Measurements from ENCODE around the gene SLC25A3.
"Not testable (repeated sequence)": the region's sequence is repeated elsewhere in the genome, so short reads cannot be mapped to it uniquely, and the experiment has no call there.

Gene SLC25A3

DNA sequence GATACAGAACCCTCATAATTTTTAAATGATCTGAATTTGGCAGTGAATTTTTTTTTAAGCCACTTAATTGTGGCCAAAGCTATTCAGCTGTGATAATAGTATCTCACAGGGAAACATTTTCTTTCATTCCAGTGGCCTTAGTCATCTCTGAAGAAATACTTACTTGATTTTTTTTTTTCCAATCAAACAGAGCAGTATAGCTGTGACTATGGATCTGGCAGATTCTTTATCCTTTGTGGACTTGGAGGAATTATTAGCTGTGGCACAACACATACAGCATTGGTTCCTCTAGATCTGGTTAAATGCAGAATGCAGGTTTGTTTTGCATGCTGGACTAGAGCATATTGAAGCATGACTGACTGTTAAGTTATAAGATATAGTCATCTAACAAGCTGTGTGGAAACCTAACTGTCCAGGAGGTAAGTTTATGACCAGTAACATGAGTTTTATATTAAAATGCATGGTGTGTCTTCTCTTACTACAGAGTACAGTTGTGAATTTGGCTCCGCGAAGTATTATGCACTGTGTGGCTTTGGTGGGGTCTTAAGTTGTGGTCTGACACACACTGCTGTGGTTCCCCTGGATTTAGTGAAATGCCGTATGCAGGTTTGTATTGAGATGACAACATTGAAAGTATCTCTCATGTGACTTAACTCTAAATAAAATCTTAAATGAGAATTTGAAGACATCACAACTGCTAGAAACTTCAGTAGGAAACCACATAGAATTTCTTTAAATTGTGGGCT is 1.9 kb downstream of the SLC25A3 start:
- DNase-seq, result no peak

DNA sequence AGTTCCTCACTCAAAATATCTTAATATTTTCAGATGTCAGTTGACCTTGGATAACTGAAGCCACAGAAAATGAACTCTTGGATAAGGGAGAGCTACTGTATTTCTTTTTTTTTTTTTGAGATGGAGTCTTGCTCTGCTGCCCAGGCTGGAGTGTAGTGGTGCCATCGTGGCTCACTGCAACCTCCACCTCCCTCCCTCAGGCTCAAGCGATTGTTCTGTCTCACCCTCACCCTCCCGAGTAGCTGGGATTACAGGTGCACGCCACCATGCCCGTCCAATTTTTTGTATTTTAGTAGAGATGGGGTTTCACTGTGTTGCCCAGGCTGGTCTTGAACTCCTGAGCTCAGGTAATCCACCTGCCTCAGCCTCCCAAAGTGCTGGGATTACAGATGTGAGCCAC is 3.8 kb downstream of the SLC25A3 start:
- not testable (repeated sequence) for DNase-seq

DNA sequence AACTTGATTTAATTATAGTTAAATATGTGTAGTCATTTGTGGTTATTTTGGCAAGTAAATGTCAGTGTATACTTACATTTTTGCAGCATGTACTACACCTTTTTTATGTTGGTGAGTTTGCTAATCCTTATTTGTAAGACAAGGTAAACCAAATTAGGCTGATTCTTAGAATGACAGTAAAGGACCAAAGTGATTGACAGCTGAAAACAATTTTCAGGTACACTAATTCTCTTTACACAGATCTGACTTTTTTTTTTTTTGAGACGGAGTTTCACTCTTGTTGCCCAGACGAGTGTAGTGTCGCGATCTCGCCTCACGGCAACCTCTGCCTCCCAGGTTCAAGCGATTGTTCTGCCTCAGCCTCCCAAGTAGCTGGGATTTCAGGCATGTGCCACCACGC is 8.4 kb downstream of the SLC25A3 start:
- DNase-seq, result no peak

DNA sequence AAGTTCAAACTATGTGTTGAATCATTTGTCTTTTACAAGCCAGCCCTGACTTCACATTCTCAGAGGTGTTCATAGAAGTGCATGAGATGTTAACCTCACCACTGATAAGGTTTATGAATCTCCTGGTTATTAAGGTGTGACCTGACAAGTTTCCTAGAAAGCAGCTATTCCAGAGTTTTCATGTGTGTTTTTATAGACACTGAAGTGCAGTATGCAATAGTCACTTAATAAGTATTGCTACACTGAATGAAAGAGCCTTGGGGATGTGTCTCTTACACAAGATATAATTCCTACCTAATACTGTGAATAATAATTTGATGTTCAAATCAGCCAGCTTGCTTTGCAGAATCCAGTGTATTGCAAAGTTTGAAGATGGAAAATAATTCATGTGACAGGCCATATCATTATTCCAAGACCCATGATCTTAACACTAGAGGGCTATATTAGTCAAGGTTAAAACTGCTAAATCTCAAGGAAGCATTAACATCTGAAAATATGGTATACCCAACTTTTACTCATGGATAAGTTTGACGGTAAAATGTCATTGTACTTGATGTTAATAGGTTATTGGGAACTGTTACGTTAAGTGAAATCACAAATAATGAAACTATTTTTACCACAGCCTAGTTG is 13.0 kb downstream of the SLC25A3 start:
- DNase-seq, result no peak

DNA sequence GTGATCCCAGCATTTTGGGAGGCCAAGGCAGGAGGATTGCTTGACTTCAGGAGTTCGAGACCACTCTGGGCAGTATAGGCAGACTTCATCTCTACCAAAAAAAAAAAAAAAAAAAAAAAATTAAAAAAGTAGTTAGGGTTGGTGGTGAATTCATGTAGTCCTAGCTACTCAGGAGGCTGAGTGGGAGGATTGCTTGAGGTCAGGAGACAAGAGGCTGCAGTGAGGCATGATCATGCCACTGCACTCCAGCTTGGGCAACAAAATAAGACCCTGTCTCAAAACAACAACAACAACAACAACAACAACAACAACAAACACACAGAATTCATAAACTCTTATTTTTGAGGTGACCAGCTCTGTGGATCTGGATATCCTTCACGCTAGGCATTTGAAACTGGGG is 17.1 kb downstream of the SLC25A3 start:
- no peak for DNase-seq

DNA sequence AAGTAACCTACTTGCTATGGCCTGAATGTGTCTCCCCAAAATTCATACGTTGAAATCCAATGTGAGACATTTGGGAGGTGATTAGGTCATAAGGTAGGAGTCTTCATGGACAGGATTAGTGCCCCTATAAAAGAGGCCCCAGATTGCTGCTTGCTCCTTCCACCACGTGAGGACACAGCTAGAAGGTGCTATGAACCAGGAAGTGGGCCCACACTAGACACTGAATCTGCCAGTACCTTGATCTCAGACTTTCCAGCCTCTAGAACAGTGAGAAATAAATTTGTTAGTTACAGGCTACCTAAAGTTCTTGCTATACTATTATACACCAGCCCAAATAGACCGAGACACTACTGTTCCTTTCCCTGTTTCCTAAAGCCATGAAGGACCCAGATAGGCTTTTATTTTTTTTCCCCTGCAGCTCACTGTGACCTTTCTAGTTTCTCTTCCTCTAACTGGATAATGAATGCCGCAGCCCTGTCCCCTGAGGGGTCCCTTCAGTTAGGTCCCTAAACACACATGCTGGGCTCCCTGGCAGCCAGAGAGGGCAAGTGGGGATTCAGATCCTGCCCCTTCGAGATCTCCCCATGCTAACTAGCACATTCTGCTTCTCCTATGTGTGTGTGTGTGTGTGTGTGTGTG is 19.3 kb downstream of the SLC25A3 start:
- DNase-seq, result no peak

DNA sequence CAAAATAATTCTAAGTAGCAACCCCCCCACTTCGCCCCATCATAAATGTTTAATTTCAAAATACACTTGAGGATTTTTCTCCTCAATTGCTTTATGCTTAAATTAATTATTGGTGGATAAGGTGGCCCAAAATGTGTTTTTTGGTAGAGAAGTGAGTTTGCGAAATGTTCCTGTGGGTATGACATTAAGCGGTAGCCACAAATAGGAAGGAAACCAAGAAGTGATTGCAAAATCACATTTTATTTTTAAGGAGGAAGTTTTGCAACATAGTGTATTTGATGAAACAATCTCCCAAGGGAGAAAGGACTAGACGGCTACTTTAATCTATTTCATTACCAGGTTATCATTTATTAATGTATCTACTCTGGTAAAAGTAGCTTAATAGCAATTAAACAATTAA is 25.5 kb downstream of the SLC25A3 start:
- no peak for DNase-seq

DNA sequence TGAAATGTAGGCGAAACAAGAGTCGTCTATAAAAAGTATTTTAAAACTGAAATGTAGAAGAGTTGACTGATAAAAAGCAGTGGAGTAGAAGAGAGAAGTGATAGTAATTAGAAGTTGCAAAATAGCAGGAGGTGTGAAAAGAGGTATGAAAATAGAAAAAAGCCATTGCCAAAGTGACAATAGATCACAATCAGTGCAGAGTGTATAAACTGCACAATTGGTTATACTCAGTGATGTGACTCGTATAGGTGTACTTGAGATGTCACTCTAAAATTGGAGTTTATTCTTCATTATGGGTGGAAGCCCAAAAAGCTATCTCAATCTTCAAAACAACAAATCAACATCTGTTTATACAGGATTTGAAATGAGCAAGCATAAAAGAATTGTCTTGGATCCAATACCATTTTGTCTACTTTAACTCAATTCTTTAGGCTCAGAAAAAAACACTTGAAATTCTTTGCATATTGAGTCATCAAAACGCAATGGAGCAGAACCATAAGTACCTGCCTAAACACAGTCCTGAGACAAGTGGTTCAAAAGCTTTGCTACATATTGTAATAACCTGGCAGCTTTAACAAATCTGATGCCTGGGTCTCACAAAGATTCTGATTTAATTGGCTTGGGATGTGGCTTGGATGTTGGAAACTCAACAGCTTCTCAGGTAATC is 42.3 kb downstream of the SLC25A3 start:
- no peak for DNase-seq

DNA sequence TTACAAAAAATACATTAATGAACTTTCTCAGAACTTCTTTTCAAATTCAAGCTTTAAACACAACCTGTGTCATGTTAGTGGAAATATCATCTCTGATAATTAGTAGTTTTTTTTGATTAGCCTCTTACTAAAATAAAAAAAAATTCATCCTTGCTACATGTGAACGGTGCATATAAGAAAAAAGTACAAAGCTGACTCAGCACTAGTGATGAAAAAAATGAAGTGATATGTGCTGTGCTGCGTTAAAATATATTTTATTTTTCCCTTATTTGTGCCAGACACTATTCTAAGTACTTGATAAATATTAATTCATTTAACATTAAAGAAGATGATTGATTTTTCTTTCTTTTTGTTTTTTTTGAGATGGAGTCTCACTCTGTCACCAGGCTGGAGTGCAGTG is 43.6 kb downstream of the SLC25A3 start:
- no peak for DNase-seq

DNA sequence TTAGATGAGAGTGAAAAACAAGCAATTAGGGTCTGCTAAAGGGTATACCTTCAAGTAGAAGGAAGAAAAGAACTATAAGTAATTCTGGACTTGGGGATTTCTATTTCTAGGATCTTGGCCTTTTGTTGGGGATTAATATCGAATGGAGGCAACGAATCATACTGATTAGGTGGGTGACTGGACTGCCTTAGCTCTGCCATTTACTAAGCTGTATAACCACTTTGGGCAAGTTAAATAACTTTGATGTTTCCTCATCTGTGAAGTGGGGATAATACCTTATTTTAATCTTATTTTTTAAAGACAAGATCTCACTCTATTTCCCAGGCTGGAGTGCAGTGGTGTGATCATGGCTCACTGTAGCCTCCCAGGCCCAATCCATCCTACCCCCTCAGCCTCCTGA is 44.5 kb downstream of the SLC25A3 start:
- DNase-seq, result no peak

DNA sequence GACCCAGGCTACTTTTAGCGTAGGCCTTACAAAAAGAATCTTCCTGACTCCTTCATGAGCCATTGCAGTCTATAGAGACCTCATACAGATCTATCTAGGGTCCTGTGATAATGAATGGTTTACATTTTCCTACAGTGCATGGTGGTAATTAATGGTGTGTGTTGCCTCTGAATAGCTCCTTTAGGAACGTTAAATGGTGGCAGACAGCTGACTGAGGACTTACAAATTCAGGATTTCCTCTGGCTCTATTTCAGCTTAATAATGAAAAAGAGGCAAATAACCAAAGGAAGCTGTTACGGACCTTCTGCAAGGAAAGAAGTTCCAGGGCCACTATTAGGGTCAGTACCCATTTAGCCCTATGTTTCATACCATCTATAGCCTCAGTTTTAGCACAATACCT is 46.0 kb downstream of the SLC25A3 start:
- no peak for DNase-seq

DNA sequence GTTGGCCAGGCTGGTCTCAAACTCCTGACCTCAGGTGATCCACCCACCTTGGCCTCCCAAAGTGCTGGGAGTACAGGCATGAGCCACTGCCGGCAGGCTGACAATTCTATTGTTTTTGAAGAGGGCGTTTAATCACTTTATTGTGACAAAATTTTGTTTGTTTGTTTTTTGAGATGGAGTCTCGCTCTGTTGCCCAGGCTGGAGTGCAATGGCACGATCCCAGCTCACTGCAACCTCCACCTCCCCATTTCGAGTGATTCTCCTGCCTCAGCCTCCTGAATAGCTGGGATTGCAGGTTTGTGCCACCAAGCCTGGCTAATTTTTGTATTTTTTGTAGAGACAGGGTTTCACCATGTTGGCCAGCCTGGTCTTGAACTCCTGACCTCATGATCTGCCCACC is 49.3 kb downstream of the SLC25A3 start:
- not testable (repeated sequence) for DNase-seq

DNA sequence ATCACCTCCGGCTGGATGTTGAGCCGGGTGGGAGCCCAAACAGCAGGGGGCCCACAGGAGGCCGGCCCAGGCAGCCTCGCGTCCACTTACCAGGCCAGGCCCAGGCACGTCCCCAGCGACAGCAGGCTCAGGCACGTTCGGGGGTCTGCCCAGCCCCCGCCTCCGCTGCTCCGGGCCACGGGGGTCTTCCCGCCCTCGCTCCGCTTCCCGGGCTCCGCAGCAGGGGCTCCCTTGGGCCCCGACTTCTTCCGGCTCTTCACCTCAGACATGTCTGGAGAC is 50.9 kb downstream of the SLC25A3 start:
- DNase-seq, result peak; percentile 35

DNA sequence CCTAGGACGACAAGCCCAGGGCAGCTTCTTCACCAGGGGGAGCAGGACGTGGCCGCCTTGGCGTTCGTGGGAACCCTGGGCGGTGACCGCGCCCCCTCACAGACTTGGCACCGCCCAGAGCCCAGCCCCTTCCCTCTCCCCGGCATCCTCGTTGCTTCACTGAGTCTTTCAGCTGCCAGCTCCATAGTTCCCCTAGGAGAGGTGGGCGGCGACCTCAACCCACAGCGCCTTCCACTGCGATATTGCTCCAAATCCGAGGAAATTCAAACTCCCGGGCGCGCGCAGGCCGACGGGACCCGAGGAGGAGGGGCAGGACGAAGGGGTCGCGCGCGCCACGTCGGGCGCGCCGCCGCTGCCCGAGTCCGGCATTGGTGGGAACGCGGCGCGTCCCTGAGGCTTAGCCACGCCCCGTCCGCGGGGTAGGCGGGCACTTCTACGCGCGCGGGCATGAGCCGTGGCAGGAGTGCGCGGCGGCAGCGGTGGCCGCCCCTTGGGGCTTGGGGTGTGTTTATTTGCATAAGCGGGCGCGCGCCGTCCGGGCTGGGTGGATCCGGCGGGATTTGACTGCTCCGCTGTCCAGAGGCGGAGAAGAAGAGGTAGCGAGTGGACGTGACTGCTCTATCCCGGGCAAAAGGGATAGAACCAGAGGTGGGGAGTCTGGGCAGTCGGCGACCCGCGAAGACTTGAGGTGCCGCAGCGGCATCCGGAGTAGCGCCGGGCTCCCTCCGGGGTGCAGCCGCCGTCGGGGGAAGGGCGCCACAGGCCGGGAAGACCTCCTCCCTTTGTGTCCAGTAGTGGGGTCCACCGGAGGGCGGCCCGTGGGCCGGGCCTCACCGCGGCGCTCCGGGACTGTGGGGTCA is 51.5 kb downstream of the SLC25A3 start, which contains the start of the genes APAF1 and IKBIP:
Gene APAF1 (plus strand): TSS at position 579 of the 860 bp plus-strand sequence. CDS start 3,070 bp downstream, outside the sequence.
Gene IKBIP (minus strand): TSS at position 77 of the 860 bp plus-strand sequence. CDS start 87 bp downstream, outside the sequence.
- peak; percentile 93 for DNase-seq

DNA sequence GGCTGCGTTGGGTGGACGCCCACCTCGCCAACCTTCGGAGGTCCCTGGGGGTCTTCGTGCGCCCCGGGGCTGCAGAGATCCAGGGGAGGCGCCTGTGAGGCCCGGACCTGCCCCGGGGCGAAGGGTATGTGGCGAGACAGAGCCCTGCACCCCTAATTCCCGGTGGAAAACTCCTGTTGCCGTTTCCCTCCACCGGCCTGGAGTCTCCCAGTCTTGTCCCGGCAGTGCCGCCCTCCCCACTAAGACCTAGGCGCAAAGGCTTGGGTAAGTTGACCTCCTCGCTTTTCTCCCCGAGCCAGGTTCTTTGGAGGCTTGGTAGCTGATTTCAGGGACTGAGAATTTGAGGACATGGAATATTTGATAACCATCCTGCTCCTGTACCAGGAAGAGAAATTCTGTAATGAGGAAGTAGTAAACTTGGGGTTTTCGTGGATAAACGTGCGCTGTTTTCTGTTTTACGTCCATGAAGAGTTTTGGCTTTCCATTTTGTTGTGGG is 52.1 kb downstream of the SLC25A3 start:
- DNase-seq, result no peak

DNA sequence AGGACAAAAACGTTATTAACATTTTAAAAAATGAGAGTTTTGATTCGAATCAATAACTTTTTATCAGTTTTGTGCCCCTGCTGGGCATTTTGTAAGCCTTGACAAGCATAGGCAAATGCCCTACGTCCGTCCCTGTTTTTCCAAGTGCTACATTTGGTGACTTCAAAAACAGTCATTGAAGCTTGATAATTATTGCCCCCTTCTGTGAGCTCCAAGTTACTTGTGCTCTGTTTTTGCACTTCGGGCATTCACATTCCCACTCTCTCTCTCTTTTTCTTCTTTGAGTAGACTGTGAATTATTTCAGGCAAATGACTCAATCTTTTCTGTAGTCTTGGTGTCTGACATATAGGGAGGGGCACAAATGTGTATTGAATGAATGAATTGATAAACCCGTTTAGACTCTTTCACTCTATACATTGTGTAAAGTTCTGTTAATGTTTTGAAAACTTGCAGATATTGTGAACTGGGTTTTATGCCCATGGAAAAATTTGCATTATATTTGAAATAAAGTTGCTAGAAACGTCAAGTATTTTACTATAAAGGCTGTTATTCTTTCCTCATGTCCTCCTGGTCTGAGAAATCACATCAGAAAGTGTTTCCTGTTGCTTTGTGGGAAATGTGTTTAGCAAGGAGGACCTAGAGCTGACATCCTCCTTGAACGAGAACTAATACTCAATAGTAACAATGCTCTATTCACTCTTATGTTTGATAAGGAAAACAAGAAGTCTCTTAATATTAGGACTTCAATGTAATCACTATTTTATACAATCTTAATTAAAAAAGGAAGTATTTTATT is 53.0 kb downstream of the SLC25A3 start:
- no peak for DNase-seq

DNA sequence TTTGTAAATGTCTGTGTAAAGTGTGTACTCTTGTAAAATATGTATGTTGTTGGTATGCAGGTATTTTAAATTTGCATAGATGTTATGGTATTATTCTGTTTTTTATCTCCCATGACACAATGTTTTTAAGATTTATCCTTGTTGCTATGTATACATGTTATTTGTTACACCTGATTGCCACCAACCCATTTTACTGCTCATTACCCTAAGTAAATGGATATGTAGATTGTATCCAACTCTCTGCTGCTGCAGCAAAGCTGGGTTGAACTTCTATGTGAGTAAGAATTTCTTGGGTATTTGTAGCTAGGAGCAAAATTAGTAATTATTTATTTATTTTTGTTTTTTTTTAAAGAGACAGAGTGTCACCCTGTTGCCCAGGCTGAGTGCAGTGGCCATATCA is 57.8 kb downstream of the SLC25A3 start:
- DNase-seq, result no peak

DNA sequence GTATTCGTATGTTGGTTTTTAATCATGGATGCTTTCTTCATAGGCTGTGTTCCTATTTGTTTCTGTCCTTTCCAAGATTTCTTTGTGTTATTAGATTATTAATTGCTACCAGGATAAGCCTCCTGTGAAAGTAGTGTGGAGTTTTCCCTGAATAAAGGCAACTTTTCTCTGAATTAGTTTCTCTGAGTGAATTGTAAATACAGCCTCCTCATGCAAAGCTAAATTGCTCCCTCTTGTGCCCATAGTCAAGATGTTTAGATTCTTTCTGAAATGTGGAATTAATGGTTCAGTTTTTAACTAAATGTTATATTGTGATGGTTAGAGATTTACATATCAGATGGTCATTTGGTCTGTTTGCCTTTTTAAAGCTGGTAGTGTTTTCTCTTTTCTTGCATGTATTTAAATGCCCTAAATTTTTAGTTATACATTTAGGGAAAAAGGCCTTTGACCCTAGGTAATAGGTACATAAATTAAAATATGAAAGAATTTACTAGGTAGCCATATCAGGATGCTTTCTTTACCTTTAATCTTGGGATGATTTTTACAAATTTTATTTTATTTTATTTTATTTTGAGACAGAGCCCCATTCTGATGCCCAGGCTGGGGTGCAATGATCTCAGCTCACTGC is 60.5 kb downstream of the SLC25A3 start:
- DNase-seq, result peak; percentile 55

All from COR-L47 (cell line).